Stomach (tissue), 9 donors: Measurements from ENCODE around the gene FAM43B. TPM values are rescaled to one million over a fixed set of nuclear protein-coding genes. Genes with fewer than 3 reads are reported as not detected.
"Not testable (repeated sequence)": the region's sequence is repeated elsewhere in the genome, so short reads cannot be mapped to it uniquely, and the experiment has no call there.

Source experiments
- DNase-seq, 2 donors: peaks; one replicate each; pipeline versions ENCODE4 v3.0.0 to v3.0.0-alpha.2; 2013 to 2019
- H3K27ac ChIP-seq, 5 donors: fragments of 200-600 bp in 4 of 5; sonication (generic) in 4 of 5; one replicate each; pipeline ENCODE4 v1.5.1; 2013 to 2019; ENCODE audit warnings: mild to moderate bottlenecking in 1 of 5, moderate library complexity in 1 of 5
- H3K27me3 ChIP-seq, 3 donors: fragments of 200-600 bp; sonication (generic); one replicate each; pipeline ENCODE4 v1.5.1; 2017 to 2019; ENCODE audit warnings: mixed run types in 1 of 3
- H3K36me3 ChIP-seq, 4 donors: fragments of 200-600 bp; sonication (generic); 1 replicate in 3 of 4; 2 replicates in 1 of 4; pipeline ENCODE4 v1.5.1; 2016 to 2019
- H3K4me1 ChIP-seq, 4 donors: fragments of 200-600 bp; sonication (generic); one replicate each; pipeline ENCODE4 v1.5.1; 2016 to 2019
- H3K4me3 ChIP-seq, 4 donors: fragments of 200-600 bp; sonication (generic) in 3 of 4; one replicate each; pipeline ENCODE4 v1.5.1; 2016 to 2019; ENCODE audit warnings: mild to moderate bottlenecking in 1 of 4
- H3K9me3 ChIP-seq, 4 donors: fragments of 200-600 bp; sonication (generic); one replicate each; pipeline ENCODE4 v1.5.1; 2016 to 2019
- EP300 ChIP-seq: sonication (generic); formaldehyde crosslinking; IDR thresholded peaks from one replicate; pipeline ENCODE4 v1.6.1; 2017; ENCODE audit warnings: antibody characterized with exemption
- POLR2A ChIP-seq, 4 donors: fragments of 450-650 bp; IDR thresholded peaks; one replicate each; pipeline ENCODE4 v1.6.1; 2016; ENCODE audit warnings: antibody characterized with exemption in 4 of 4, control low read depth in 2 of 4, mild to moderate bottlenecking in 1 of 4, moderate library complexity in 1 of 4
- POLR2AphosphoS5 ChIP-seq, 3 donors: sonication (generic); formaldehyde crosslinking; IDR thresholded peaks; one replicate each; pipeline ENCODE4 v1.6.1; 2016; ENCODE audit warnings: antibody characterized with exemption in 3 of 3
- WGBS, 5 donors: extraction: QIAGEN DNeasy Blood & Tissue Kit in 3 of 5; methylation state at CpG; one replicate each; pipeline versions ENCODE4 v1.1.5 to v1.1.7; 2013 to 2018; 5-methylcytosine and 5-hydroxymethylcytosine counted together
- intact Hi-C: fragments of 100-400 bp; cut with DNase I; formaldehyde crosslinking; loops from one replicate; pipeline ENCODE4 v1.15.1; 2023; ENCODE audit warnings: low total_unique reads
- polyA plus RNA-seq, 3 donors: library from polyadenylated mRNA; stranded (reverse); fragments of 200-250 nt; gene quantifications; one replicate each; pipeline ENCODE4 v1.2.3, GENCODE V29; 2013
- total RNA-seq, 5 donors: library from RNA; depleted of rRNA; stranded (reverse); fragments of >200 nt; gene quantifications; one replicate each; pipeline versions ENCODE4 v1.1.0 to v1.2.3, GENCODE V29; 2014 to 2016
- TF ChIP-seq, protein P1 (sequence below), 7 experiments: fragments of 450-650 bp in 4 of 7; fragments of 200-600 bp in 3 of 7; sonication (generic) in 3 of 7; IDR thresholded peaks; one replicate each; pipeline ENCODE4 v1.5.1; 2016 to 2019; ENCODE audit warnings: antibody characterized with exemption in 7 of 7, control low read depth in 2 of 7, mild to moderate bottlenecking in 1 of 7
- donor health status: healthy with polysubstance abuse.
- donor health status: Bipolar disorder and iron deficiency.
- donor health status: healthy.

Gene FAM43B
- total and polyA plus RNA-seq, 8 donors = 0.05 to 0.25 TPM; not detected in 6

DNA sequence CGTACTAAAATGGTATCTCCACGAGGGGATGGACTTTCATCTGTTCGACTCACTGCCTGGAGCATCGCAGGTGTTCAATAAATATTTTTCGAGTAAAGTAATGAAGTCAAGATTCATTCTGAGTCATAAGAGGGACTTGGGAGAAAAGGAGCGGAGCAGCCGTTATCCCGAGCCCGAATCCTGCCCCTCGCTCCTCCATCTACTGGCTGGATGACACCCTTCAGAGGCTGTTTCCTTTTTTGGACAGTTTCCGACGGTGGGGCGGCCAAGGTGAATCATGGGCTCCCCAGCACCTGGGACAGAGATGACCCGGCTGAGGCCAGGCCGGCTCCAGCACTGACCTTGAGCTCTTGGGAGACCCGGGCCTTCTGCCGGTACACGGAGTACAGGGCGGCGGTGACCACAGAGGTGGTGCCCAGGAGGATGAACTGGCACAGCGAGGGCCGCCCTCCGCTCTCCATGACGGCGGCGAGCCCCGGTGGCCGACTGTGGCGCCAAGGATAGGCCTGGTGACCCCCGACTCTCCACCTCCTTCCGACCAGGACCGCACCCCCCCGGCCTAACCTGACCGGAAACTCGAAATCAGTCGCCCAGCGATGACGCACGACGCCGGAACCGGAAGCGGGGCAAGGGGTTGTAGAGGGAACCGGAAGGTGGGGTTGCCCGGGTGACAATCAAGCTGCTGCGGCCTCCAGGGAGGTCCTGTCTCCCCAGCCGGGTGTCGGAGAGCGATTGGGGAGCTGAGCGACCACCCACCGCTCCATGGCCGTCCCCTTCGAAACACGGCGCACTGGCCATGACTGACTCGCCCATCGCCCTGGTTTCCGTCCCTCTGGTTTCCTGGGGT is 44.6 kb upstream of the FAM43B start, which contains the start of gene MUL1:
Gene MUL1, minus strand, starts transcription at position 588 of the 847 bp plus-strand sequence. Its CDS starts 127 bp downstream, at position 461.
- Histone ChIP-seq H3K4me3 (peak within 1 kb of the TSS; percentile 77 to 93 (median 88)), H3K36me3 (peaks cover 0 to 21% (median 18%) of the 10 kb centered on the region in 4 donors), H3K27me3 (peaks cover 0 to 19% (median 0%) of the 10 kb centered on the region in 3 donors), H3K4me1 (peaks cover 14 to 45% (median 34%) of the 10 kb centered on the region in 4 donors), H3K9me3 (no peaks in the 10 kb centered on the region), H3K27ac (peak within 1 kb of the TSS; percentile 87 to 89 (median 88))
- TF ChIP-seq POLR2AphosphoS5 (IDR thresholded peaks at IDR 0.05) = peak; percentile 85 to 96 (median 91)
- no peak for TF ChIP-seq EP300
- TF ChIP-seq, protein P1, sequence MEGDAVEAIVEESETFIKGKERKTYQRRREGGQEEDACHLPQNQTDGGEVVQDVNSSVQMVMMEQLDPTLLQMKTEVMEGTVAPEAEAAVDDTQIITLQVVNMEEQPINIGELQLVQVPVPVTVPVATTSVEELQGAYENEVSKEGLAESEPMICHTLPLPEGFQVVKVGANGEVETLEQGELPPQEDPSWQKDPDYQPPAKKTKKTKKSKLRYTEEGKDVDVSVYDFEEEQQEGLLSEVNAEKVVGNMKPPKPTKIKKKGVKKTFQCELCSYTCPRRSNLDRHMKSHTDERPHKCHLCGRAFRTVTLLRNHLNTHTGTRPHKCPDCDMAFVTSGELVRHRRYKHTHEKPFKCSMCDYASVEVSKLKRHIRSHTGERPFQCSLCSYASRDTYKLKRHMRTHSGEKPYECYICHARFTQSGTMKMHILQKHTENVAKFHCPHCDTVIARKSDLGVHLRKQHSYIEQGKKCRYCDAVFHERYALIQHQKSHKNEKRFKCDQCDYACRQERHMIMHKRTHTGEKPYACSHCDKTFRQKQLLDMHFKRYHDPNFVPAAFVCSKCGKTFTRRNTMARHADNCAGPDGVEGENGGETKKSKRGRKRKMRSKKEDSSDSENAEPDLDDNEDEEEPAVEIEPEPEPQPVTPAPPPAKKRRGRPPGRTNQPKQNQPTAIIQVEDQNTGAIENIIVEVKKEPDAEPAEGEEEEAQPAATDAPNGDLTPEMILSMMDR (IDR thresholded peaks at IDR 0.05) = peak in 1 of 7 experiments; percentile 18
- peak in 2 of 4 donors; percentile 18 to 40 for TF ChIP-seq POLR2A (IDR thresholded peaks at IDR 0.05)
- 0 to 2% (median 1%) methylated on average over 38 to 58 of the region's 58 CpGs for WGBS, 5 donors
- peak; percentile 96 to 98 for DNase-seq
- intact Hi-C loops = no loop called here

DNA sequence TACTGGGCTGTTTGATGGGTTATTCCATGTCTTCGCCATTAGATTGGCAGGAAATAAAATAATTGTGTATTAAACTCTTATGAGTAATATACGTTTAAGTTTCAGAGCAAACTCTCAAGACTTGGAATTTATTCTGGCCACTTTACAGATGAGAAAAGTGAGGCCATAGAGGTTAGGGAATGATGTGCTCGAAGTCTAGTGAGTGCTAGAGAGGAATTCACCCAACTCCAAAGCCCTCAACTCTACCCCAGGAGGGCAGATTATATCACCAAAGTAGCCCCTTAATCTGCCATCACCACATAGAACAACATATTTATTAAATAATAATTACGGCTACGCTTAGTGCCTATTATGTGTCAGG is 44.0 kb upstream of the FAM43B start:
- WGBS, 5 donors = 61 to 68% (median 65%) methylated on average over 5 of the region's 5 CpGs
- DNase-seq = no peak
- peak overlapping the region; percentile 77 to 93 (median 88) for H3K4me3 ChIP-seq
- no peaks in the 10 kb centered on the region for H3K9me3 ChIP-seq
- H3K36me3 ChIP-seq = peaks cover 0 to 15% (median 12%) of the 10 kb centered on the region in 4 donors
- intact Hi-C loops = no loop called here
- H3K27me3 ChIP-seq = peaks cover 0 to 25% (median 0%) of the 10 kb centered on the region in 3 donors
- peak overlapping the region; percentile 87 to 89 (median 88) for H3K27ac ChIP-seq
- H3K4me1 ChIP-seq = peaks cover 14 to 45% (median 34%) of the 10 kb centered on the region in 4 donors
- TF ChIP-seq EP300 (no peak), POLR2A (IDR thresholded peaks at IDR 0.05) (no peak), POLR2AphosphoS5 (IDR thresholded peaks at IDR 0.05) (no peak)
- TF ChIP-seq, protein P1 (IDR thresholded peaks at IDR 0.05) = no peak

DNA sequence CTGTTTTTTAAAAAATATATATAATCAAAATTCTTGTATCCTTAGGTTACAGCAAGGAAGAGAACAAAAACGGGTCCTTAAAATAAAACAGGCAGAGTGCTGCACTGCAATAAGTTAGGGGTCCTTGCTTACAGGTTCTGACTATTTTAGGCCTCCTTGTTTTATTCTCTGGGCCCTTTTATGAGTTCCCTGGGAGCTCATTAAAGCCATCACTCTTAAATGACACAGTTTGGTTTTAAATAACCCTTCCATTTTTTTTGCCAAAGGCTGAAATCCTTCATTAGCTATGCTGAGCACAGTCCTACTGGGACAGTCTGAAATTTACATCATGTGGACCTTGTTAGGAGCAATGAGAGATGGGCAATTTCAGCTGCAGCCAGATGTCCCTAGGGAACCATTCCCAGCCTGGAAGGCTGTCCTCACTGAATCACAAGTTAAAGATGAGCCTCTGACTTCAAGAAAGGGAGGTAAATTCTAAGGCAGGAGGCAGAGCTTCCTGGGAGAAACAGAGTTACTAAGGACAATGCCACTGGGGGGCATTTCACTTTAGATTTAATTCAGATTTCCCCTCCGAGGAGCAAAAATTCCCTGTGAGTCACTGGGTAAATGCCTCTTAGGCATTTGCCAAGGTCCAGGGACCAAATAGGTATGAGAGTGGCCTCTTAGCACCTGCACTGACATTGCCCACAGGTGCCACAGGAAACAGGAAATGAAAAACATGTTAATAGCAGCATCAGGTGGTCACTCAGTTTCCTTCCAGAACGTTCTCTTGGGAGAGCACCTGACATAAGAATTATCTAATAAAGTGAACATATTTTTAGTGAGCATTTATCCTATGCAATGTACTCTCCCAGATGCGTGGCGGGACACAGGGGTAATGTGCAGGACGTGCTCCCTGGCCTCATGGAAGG is 40.6 kb upstream of the FAM43B start:
- 48 to 59% (median 58%) methylated on average over 6 of the region's 6 CpGs for WGBS, 5 donors
- Histone ChIP-seq H3K4me1 (peaks cover 6 to 13% (median 10%) of the 10 kb centered on the region in 4 donors), H3K9me3 (no peaks in the 10 kb centered on the region), H3K4me3 (no peak overlapping the region), H3K36me3 (no peaks in the 10 kb centered on the region), H3K27me3 (peaks cover 0 to 44% (median 4%) of the 10 kb centered on the region in 3 donors), H3K27ac (no peak overlapping the region)
- intact Hi-C loops = no loop called here
- TF ChIP-seq EP300 (no peak), POLR2A (IDR thresholded peaks at IDR 0.05) (no peak), POLR2AphosphoS5 (IDR thresholded peaks at IDR 0.05) (no peak)
- TF ChIP-seq, protein P1 (IDR thresholded peaks at IDR 0.05) = no peak
- DNase-seq = no peak

GRCh38 chr1:20519609-20520262 is 32.6 kb upstream of the FAM43B start:
- 40 to 53% (median 46%) methylated on average over 7 of the region's 7 CpGs for WGBS, 5 donors
- intact Hi-C loops = not testable (repeated sequence)

More at GRCh38 chr1:20519609-20520262, 32.6 kb upstream of the FAM43B start:
- not testable (repeated sequence) for H3K4me3 ChIP-seq, H3K4me1 ChIP-seq, H3K36me3 ChIP-seq, H3K9me3 ChIP-seq, H3K27ac ChIP-seq, DNase-seq
- H3K27me3 ChIP-seq = peaks cover 0 to 37% (median 4%) of the 10 kb centered on the region in 3 donors
